Measurements from ENCODE around the gene MAPK8IP1. TPM values are rescaled to one million over a fixed set of nuclear protein-coding genes. Genes with fewer than 3 reads are reported as not detected.

The MAPK8IP1 gene
- polyA plus RNA-seq, 1 donor (not counting 4 experiments of a cell fraction or from before 2014, with no cell fraction given), result 0.51 TPM

- DNase-seq (ENCODE audit: low read depth, low spot score) (no peak), FAIRE-seq (no peak)
- H2AFZ ChIP-seq (ENCODE audit: control insufficient read depth, low read length), result no peak overlapping the region
- H3K4me1 ChIP-seq (ENCODE audit: control insufficient read depth, extremely low read depth, insufficient read depth, low read length), result no peaks in the 10 kb centered on the region
- H4K20me1 ChIP-seq (ENCODE audit: control insufficient read depth, extremely low read depth, insufficient read depth, low read length), result no peaks in the 10 kb centered on the region
- H3K4me2 ChIP-seq (ENCODE audit: control insufficient read depth, extremely low read depth, insufficient read depth, low read depth, low read length), result no peak overlapping the region
- no peak overlapping the region for H3K27ac ChIP-seq (ENCODE audit: control insufficient read depth, insufficient read depth, low read length)
- H3K9me3 ChIP-seq (ENCODE audit: control insufficient read depth, low read depth, low read length), result no peaks in the 10 kb centered on the region
- no peak overlapping the region for H3K4me3 ChIP-seq (ENCODE audit: control insufficient read depth in 2 of 3, extremely low read depth in 1 of 3, insufficient read depth in 2 of 3, low read depth in 1 of 3, low read length in 3 of 3)
- H3K27me3 ChIP-seq (ENCODE audit: control insufficient read depth, extremely low read depth, insufficient read depth, low read length), result no peaks in the 10 kb centered on the region
- H3K36me3 ChIP-seq (ENCODE audit: control insufficient read depth in 2 of 2, extremely low read depth in 1 of 2, insufficient read depth in 2 of 2, low read length in 2 of 2), result peaks cover 6 to 18% of the 10 kb centered on the region in 2 experiments
- no peaks in the 10 kb centered on the region for H3K79me2 ChIP-seq (ENCODE audit: control insufficient read depth, insufficient read depth, low read length)
- dilution Hi-C loops (cut with MboI; ENCODE audit: extremely low pct_ligation_motif_present, low sequenced_read_pairs), result no loop called here
- TF ChIP-seq CTCF (optimal IDR thresholded peaks at IDR 0.05 in 1 of 3, IDR thresholded peaks at IDR 0.05 in 1 of 3, conservative IDR thresholded peaks at IDR 0.05 in 1 of 3; ENCODE audit: extremely low read depth in 1 of 3, insufficient read depth in 2 of 3, low read length in 3 of 3) (no peak), EZH2 (IDR thresholded peaks at IDR 0.05; ENCODE audit: low read length) (no peak)
- H3K9me1 ChIP-seq (ENCODE audit: control insufficient read depth, extremely low read depth, insufficient read depth, low read length), result no peaks in the 10 kb centered on the region
- no peak overlapping the region for H3K9ac ChIP-seq (ENCODE audit: control insufficient read depth, extremely low read depth, insufficient read depth, low read length)
Observed at GRCh38 chr11:45947885-45948284, 62.4 kb downstream of the MAPK8IP1 start.

- no peak overlapping the region for H3K4me2 ChIP-seq (ENCODE audit: control insufficient read depth, extremely low read depth, insufficient read depth, low read depth, low read length)
- no peak overlapping the region for H2AFZ ChIP-seq (ENCODE audit: control insufficient read depth, low read length)
- no peak for FAIRE-seq
- no peaks in the 10 kb centered on the region for H3K27me3 ChIP-seq (ENCODE audit: control insufficient read depth, extremely low read depth, insufficient read depth, low read length)
- H4K20me1 ChIP-seq (ENCODE audit: control insufficient read depth, extremely low read depth, insufficient read depth, low read length), result no peaks in the 10 kb centered on the region
- TF ChIP-seq CTCF (optimal IDR thresholded peaks at IDR 0.05 in 1 of 3, IDR thresholded peaks at IDR 0.05 in 1 of 3, conservative IDR thresholded peaks at IDR 0.05 in 1 of 3; ENCODE audit: extremely low read depth in 1 of 3, insufficient read depth in 2 of 3, low read length in 3 of 3) (no peak), EZH2 (IDR thresholded peaks at IDR 0.05; ENCODE audit: low read length) (no peak)
- H3K9me3 ChIP-seq (ENCODE audit: control insufficient read depth, low read depth, low read length), result no peaks in the 10 kb centered on the region
- H3K79me2 ChIP-seq (ENCODE audit: control insufficient read depth, insufficient read depth, low read length), result no peaks in the 10 kb centered on the region
- dilution Hi-C loops (cut with MboI; ENCODE audit: extremely low pct_ligation_motif_present, low sequenced_read_pairs), result no loop called here
- H3K36me3 ChIP-seq (ENCODE audit: control insufficient read depth in 2 of 2, extremely low read depth in 1 of 2, insufficient read depth in 2 of 2, low read length in 2 of 2), result peaks cover 6 to 18% of the 10 kb centered on the region in 2 experiments
- no peak for DNase-seq (ENCODE audit: low read depth, low spot score)
- H3K4me1 ChIP-seq (ENCODE audit: control insufficient read depth, extremely low read depth, insufficient read depth, low read length), result no peaks in the 10 kb centered on the region
- H3K4me3 ChIP-seq (ENCODE audit: control insufficient read depth in 2 of 3, extremely low read depth in 1 of 3, insufficient read depth in 2 of 3, low read depth in 1 of 3, low read length in 3 of 3), result no peak overlapping the region
- H3K9me1 ChIP-seq (ENCODE audit: control insufficient read depth, extremely low read depth, insufficient read depth, low read length), result no peaks in the 10 kb centered on the region
- no peak overlapping the region for H3K9ac ChIP-seq (ENCODE audit: control insufficient read depth, extremely low read depth, insufficient read depth, low read length)
- no peak overlapping the region for H3K27ac ChIP-seq (ENCODE audit: control insufficient read depth, insufficient read depth, low read length)
Observed at GRCh38 chr11:45948356-45948755, 62.9 kb downstream of the MAPK8IP1 start.

Data from keratinocyte (primary cell).